Activated naive CD4-positive, alpha-beta T cell (primary cell): ENCODE data around the gene LIF.
"Not testable (repeated sequence)": the region's sequence is repeated elsewhere in the genome, so short reads cannot be mapped to it uniquely, and the experiment has no call there.

Experiments used
- DNase-seq, 4 experiments: peaks; one replicate each; lab custom pipeline; 2025; lab: John Stamatoyannopoulos, UW

The LIF gene

GRCh38 chr22:30243661-30244060, 2.9 kb downstream of the LIF start:
- DNase-seq = no peak

- no peak for DNase-seq
Measured at GRCh38 chr22:30241576-30242371, 4.8 kb downstream of the LIF start.

- DNase-seq = no peak
Measured at GRCh38 chr22:30240541-30241417, 5.8 kb downstream of the LIF start.

- DNase-seq = no peak
Measured at GRCh38 chr22:30239488-30240405, 6.8 kb downstream of the LIF start.

- DNase-seq = no peak
Measured at GRCh38 chr22:30238661-30239487, 7.7 kb downstream of the LIF start.

GRCh38 chr22:30238136-30238535, 8.4 kb downstream of the LIF start:
- no peak for DNase-seq

- DNase-seq = no peak
Measured at GRCh38 chr22:30236875-30237274, 9.7 kb downstream of the LIF start.

GRCh38 chr22:30235687-30236170, 10.8 kb downstream of the LIF start:
- DNase-seq = no peak

GRCh38 chr22:30234786-30235470, 11.6 kb downstream of the LIF start:
- no peak for DNase-seq

- not testable (repeated sequence) for DNase-seq
Measured at GRCh38 chr22:30234325-30234724, 12.2 kb downstream of the LIF start.

GRCh38 chr22:30233582-30233981, 13.0 kb downstream of the LIF start:
- no peak for DNase-seq

- DNase-seq = no peak
Measured at GRCh38 chr22:30232716-30233218, 13.8 kb downstream of the LIF start.

- no peak for DNase-seq
Measured at GRCh38 chr22:30230787-30231461, 15.6 kb downstream of the LIF start.

- no peak for DNase-seq
Measured at GRCh38 chr22:30230330-30230729, 16.2 kb downstream of the LIF start.

- no peak for DNase-seq
Measured at GRCh38 chr22:30228509-30229359, 17.8 kb downstream of the LIF start.

GRCh38 chr22:30227438-30228228, 18.9 kb downstream of the LIF start:
- DNase-seq = no peak

- no peak for DNase-seq
Measured at GRCh38 chr22:30226192-30226832, 20.2 kb downstream of the LIF start.
